Left ventricle myocardium inferior (tissue), 1 donor: ENCODE measurements around the gene COL8A1. TPM values are rescaled to one million over a fixed set of nuclear protein-coding genes. Genes with fewer than 3 reads are reported as not detected.

Experiments used
- DNase-seq: peaks from one replicate; pipeline ENCODE4 v3.0.0-alpha.2; 2020
- H3K27ac ChIP-seq: fragments of 200-600 bp; replicated peaks from 2 replicates; pipeline ENCODE4 v1.8.0; 2021
- H3K27me3 ChIP-seq: fragments of 200-600 bp; 2 replicates; pipeline ENCODE4 v1.8.0; 2021; ENCODE audit warnings: low read depth
- H3K36me3 ChIP-seq: fragments of 200-600 bp; 2 replicates; pipeline ENCODE4 v1.8.0; 2021
- H3K4me1 ChIP-seq: fragments of 200-600 bp; 2 replicates; pipeline ENCODE4 v1.8.0; 2021
- H3K4me3 ChIP-seq: fragments of 200-600 bp; 2 replicates; pipeline ENCODE4 v1.8.0; 2021; ENCODE audit warnings: mild to moderate bottlenecking, moderate library complexity
- H3K9me3 ChIP-seq: fragments of 200-600 bp; replicated peaks from 2 replicates; pipeline ENCODE4 v1.8.0; 2021
- CTCF ChIP-seq: fragments of 200-600 bp; IDR thresholded peaks from 2 replicates; pipeline ENCODE4 v1.8.0; 2021; ENCODE audit warnings: antibody characterized with exemption, mild to moderate bottlenecking, borderline replicate concordance
- intact Hi-C: fragments of 100-400 bp; cut with micrococcal nuclease; formaldehyde crosslinking; loops from one replicate; pipeline ENCODE4 v1.11.0; 2022
- total RNA-seq: library from RNA; stranded (reverse); fragmentation: NEBNext Ultra II Directional; extraction: Animal tissue kit (Norgen Biotek cat#: 25700); gene quantifications from one replicate; pipeline ENCODE4 v1.2.1, GENCODE V29; 2021
- donor health status: DM: no; HTN: yes; CAD: no; lungs with severe emphysema.

COL8A1 gene
- total RNA-seq, 1 donor from 2014 or later: 16.4 TPM

- H3K9me3 ChIP-seq: no peaks in the 10 kb centered on the region
- H3K4me1 ChIP-seq: peaks cover 8% of the 10 kb centered on the region
- DNase-seq: no peak
- no peak for TF ChIP-seq CTCF
- intact Hi-C loops: no loop called here
- H3K4me3 ChIP-seq: no peak overlapping the region
- no peaks in the 10 kb centered on the region for H3K27me3 ChIP-seq
- no peaks in the 10 kb centered on the region for H3K36me3 ChIP-seq
- no peak overlapping the region for H3K27ac ChIP-seq
These were observed 74.0 kb downstream of the COL8A1 start for GRCh38 chr3:99712291-99712954.

- H3K27me3 ChIP-seq: no peaks in the 10 kb centered on the region
- no peaks in the 10 kb centered on the region for H3K9me3 ChIP-seq
- no peaks in the 10 kb centered on the region for H3K36me3 ChIP-seq
- peaks cover 5% of the 10 kb centered on the region for H3K4me1 ChIP-seq
- DNase-seq: no peak
- H3K27ac ChIP-seq: no peak overlapping the region
- intact Hi-C loops: no loop called here
- no peak for TF ChIP-seq CTCF
- H3K4me3 ChIP-seq: no peak overlapping the region
These were observed 75.0 kb downstream of the COL8A1 start for GRCh38 chr3:99713440-99713839.

GRCh38 chr3:99714146-99714545 lies 75.8 kb downstream of the COL8A1 start:
- Histone ChIP-seq H3K4me3 (no peak overlapping the region), H3K27ac (no peak overlapping the region), H3K4me1 (no peaks in the 10 kb centered on the region), H3K27me3 (no peaks in the 10 kb centered on the region), H3K36me3 (no peaks in the 10 kb centered on the region), H3K9me3 (no peaks in the 10 kb centered on the region)
- DNase-seq: no peak
- TF ChIP-seq CTCF: no peak
- intact Hi-C loops: no loop called here

- H3K4me1 ChIP-seq: no peaks in the 10 kb centered on the region
- DNase-seq: no peak
- no peaks in the 10 kb centered on the region for H3K9me3 ChIP-seq
- H3K4me3 ChIP-seq: no peak overlapping the region
- H3K27ac ChIP-seq: no peak overlapping the region
- no peaks in the 10 kb centered on the region for H3K36me3 ChIP-seq
- no peak for TF ChIP-seq CTCF
- no peaks in the 10 kb centered on the region for H3K27me3 ChIP-seq
- intact Hi-C loops: no loop called here
These were observed 76.2 kb downstream of the COL8A1 start for GRCh38 chr3:99714575-99714974.

- Histone ChIP-seq H3K9me3 (no peaks in the 10 kb centered on the region), H3K4me3 (no peak overlapping the region), H3K36me3 (no peaks in the 10 kb centered on the region), H3K4me1 (peaks cover 1% of the 10 kb centered on the region), H3K27me3 (no peaks in the 10 kb centered on the region), H3K27ac (no peak overlapping the region)
- intact Hi-C loops: no loop called here
- DNase-seq: no peak
- no peak for TF ChIP-seq CTCF
These were observed 78.1 kb downstream of the COL8A1 start for GRCh38 chr3:99716463-99716995.
